ENCODE measurements around the gene RANBP9. TPM values are rescaled to one million over a fixed set of nuclear protein-coding genes. Genes with fewer than 3 reads are reported as not detected.

Gene RANBP9
- total RNA-seq, 1 donor from 2014 or later: 33.2 TPM

DNA sequence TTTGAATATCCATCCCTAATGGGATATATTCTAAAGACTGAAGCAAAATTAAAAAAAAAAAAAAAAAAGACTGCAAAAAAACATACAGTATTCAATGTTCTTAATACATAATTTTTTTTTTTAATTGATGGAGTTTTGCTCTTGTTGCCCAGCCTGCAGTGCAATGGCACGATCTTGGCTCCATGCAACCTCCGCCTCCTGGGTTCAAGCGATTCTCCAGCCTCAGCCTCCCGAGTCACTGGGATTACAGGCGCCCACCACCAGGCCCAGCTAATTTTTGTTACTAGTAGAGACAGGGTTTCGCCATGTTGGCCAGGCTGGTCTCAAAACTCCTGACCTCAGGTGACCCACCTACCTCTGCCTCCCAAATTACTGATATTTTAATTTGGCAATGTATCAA, 29.3 kb downstream of the RANBP9 start:
- no peaks in the 10 kb centered on the region for H3K27me3 ChIP-seq (ENCODE audit: low read depth)
- H3K27ac ChIP-seq (replicated peaks): no peak overlapping the region
- H3K9me3 ChIP-seq (replicated peaks): peaks cover 5% of the 10 kb centered on the region
- peaks cover 43% of the 10 kb centered on the region for H3K4me1 ChIP-seq
- TF ChIP-seq, protein P1, sequence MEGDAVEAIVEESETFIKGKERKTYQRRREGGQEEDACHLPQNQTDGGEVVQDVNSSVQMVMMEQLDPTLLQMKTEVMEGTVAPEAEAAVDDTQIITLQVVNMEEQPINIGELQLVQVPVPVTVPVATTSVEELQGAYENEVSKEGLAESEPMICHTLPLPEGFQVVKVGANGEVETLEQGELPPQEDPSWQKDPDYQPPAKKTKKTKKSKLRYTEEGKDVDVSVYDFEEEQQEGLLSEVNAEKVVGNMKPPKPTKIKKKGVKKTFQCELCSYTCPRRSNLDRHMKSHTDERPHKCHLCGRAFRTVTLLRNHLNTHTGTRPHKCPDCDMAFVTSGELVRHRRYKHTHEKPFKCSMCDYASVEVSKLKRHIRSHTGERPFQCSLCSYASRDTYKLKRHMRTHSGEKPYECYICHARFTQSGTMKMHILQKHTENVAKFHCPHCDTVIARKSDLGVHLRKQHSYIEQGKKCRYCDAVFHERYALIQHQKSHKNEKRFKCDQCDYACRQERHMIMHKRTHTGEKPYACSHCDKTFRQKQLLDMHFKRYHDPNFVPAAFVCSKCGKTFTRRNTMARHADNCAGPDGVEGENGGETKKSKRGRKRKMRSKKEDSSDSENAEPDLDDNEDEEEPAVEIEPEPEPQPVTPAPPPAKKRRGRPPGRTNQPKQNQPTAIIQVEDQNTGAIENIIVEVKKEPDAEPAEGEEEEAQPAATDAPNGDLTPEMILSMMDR (IDR thresholded peaks at IDR 0.05; ENCODE audit: borderline replicate concordance): no peak
- H3K4me3 ChIP-seq: no peak overlapping the region
- intact Hi-C loops (cut with micrococcal nuclease): no loop called here
- no peaks in the 10 kb centered on the region for H3K36me3 ChIP-seq
- DNase-seq: no peak

DNA sequence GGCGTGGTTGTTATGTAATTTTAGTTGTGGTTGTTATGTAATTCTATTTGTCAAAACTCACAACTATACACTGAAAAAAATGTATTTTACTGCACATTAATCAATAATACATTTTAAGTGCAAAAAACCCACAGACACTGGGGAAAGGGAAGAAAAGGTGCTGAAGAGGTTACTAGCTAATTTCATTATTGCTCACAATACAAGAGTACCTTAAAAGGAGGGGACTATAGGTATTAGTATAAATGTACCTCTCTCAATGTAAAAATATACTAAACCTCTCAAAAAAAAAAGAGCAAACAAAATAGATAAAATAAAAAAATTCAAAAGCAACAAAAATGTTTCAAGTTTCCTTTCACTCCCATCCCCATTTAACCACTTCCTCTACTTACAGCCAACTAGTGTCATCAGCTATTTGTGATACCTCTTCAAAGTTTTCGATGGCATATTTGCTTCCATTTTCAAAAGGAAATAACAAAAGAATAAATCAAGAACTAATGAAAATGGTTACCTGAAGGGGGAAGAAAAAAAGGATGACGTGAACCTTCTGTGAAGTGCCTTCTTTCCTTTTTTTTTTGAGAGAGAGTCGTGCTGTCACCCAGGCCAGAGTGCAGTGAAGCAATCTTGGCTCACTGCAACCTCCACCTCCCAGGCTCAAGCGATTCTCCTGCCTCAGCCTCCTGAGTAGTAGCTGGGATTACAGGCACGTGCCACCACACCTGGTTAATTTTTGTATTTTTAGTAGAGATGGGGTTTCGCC, 30.2 kb downstream of the RANBP9 start:
- Histone ChIP-seq H3K27me3 (ENCODE audit: low read depth) (no peaks in the 10 kb centered on the region), H3K4me1 (peaks cover 43% of the 10 kb centered on the region), H3K36me3 (no peaks in the 10 kb centered on the region), H3K27ac (replicated peaks) (no peak overlapping the region), H3K4me3 (no peak overlapping the region), H3K9me3 (replicated peaks) (peaks cover 14% of the 10 kb centered on the region)
- no peak for DNase-seq
- intact Hi-C loops (cut with micrococcal nuclease): no loop called here
- TF ChIP-seq, protein P1 (IDR thresholded peaks at IDR 0.05; ENCODE audit: borderline replicate concordance): no peak

DNA sequence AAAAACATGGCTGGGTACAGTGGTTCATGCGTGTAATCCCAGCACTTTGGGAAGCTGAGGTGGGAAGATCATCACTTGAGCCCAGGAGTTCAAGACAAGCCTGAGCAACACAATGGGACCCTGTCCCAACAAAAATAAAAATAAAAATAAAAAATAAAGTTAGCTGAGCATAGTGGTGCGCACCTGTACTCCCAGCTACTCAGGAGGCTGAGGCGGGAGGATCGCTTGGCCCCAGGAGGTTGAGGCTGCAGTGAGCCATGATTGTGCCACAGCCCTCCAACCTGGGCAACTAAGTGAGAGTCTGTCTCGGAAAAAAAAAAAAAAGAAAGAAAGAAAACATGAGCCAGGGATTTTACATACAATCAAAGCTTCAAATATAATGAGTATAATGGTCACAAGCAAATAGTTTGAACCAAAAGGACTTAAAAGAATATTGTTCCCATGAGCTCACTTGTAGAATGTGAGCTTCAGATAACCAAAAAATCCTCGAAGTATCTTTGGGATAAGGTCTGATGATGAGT, 31.1 kb downstream of the RANBP9 start:
- peaks cover 43% of the 10 kb centered on the region for H3K4me1 ChIP-seq
- H3K27ac ChIP-seq (replicated peaks): no peak overlapping the region
- intact Hi-C loops (cut with micrococcal nuclease): no loop called here
- H3K9me3 ChIP-seq (replicated peaks): peaks cover 17% of the 10 kb centered on the region
- no peaks in the 10 kb centered on the region for H3K36me3 ChIP-seq
- TF ChIP-seq, protein P1 (IDR thresholded peaks at IDR 0.05; ENCODE audit: borderline replicate concordance): no peak
- H3K27me3 ChIP-seq (ENCODE audit: low read depth): no peaks in the 10 kb centered on the region
- no peak overlapping the region for H3K4me3 ChIP-seq
- DNase-seq: no peak

DNA sequence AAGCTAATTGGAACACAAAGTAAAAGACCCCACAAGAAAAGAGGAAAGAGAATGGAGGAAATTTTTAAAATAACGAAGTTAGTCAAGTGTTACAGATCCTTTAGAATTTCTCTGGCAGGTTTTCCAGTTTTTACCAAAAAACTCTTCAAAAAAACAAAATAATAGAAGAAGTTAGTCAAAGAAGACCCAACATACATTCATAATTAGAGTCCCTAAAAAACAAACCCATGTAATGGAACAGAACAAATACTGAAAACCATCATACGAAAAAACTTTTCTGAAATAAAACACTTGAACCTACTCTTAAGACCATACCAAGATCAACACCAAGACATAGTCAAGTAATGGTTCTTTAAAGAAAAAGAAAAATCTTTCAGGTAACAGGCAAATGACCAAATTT, 31.6 kb downstream of the RANBP9 start:
- no peak overlapping the region for H3K27ac ChIP-seq (replicated peaks)
- H3K27me3 ChIP-seq (ENCODE audit: low read depth): no peaks in the 10 kb centered on the region
- DNase-seq: no peak
- TF ChIP-seq, protein P1 (IDR thresholded peaks at IDR 0.05; ENCODE audit: borderline replicate concordance): no peak
- H3K4me3 ChIP-seq: no peak overlapping the region
- no peaks in the 10 kb centered on the region for H3K36me3 ChIP-seq
- peaks cover 39% of the 10 kb centered on the region for H3K4me1 ChIP-seq
- peaks cover 17% of the 10 kb centered on the region for H3K9me3 ChIP-seq (replicated peaks)
- intact Hi-C loops (cut with micrococcal nuclease): no loop called here

DNA sequence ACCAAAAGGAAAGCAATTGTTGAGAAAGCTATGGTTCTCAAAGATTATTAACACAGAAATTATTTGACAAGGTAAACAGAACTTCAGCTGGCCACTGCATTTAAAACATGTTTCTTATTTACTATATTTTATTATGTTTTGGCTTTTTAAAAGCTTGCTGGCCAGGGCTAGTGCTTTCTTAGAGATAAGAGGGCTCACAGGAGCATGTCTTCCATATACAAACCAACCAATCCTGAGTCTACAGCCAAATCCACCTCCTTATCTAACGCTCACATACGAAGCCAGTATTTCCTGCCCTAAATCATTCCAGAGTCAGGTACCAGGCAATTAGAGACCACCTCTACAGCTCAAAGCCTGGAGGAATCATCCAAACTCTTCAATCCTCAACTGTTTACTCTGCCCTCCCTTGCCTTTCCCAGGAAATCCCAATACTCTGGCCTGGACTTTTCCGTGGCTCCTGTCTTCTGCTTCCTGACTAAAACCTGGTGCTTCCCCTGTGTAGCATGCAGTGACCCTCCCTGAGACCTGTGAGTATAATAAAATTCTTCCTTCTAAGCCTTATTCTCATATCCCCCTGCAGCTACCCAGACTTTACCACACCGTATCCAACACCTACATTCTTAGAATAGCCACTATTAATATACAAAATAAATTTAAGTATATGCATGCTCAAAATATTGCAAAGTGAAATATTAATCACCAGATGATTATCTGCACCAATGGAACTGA, 33.2 kb downstream of the RANBP9 start:
- Histone ChIP-seq H3K4me1 (peaks cover 26% of the 10 kb centered on the region), H3K27ac (replicated peaks) (peak overlapping the region; percentile 7), H3K27me3 (ENCODE audit: low read depth) (no peaks in the 10 kb centered on the region), H3K4me3 (no peak overlapping the region), H3K36me3 (no peaks in the 10 kb centered on the region), H3K9me3 (replicated peaks) (peaks cover 17% of the 10 kb centered on the region)
- no peak for DNase-seq
- TF ChIP-seq, protein P1 (IDR thresholded peaks at IDR 0.05; ENCODE audit: borderline replicate concordance): no peak
- intact Hi-C loops (cut with micrococcal nuclease): no loop called here
